ENCODE data around the gene WBP2. TPM values are rescaled to one million over a fixed set of nuclear protein-coding genes. Genes with fewer than 3 reads are reported as not detected.

Gene WBP2
- total and polyA plus RNA-seq, 2 of the 13 experiments (the other 11 are each of a cell fraction or from before 2014, with no cell fraction given), result 29.2 to 29.5 TPM

GRCh38 chr17:75895370-75896155, 40.4 kb upstream of the WBP2 start (continued):
- TF ChIP-seq PRDM15 (CRISPR knock-in tag; IDR thresholded peaks at IDR 0.05), result 0 out of 2 replicates have a peak, but pooled peaks have one; percentile 5
- 0 out of 2 replicates have a peak, but pooled peaks have one; percentile 3 for TF ChIP-seq KDM3A (CRISPR knock-in tag; IDR thresholded peaks at IDR 0.05; ENCODE audit: low read depth)
- TF ChIP-seq ZNF644 (CRISPR knock-in tag; IDR thresholded peaks at IDR 0.05; ENCODE audit: low read depth), result no peak
- no peak for TF ChIP-seq TCF7L2 (IDR thresholded peaks at IDR 0.05; ENCODE audit: low read depth, low read length)
- TF ChIP-seq TFE3 (CRISPR knock-in tag; IDR thresholded peaks at IDR 0.05), result no peak
- no peak for TF ChIP-seq ZNF101 (CRISPR knock-in tag; IDR thresholded peaks at IDR 0.05; ENCODE audit: borderline replicate concordance, low read depth)
- 0 out of 2 replicates have a peak, but pooled peaks have one; percentile 4 for TF ChIP-seq ADNP (CRISPR knock-in tag; IDR thresholded peaks at IDR 0.05)
- TF ChIP-seq ZNF138 (CRISPR knock-in tag; IDR thresholded peaks at IDR 0.05; ENCODE audit: low read depth), result 0 out of 2 replicates have a peak, but pooled peaks have one; percentile 48
- no peak for TF ChIP-seq HMGXB3 (CRISPR knock-in tag; IDR thresholded peaks at IDR 0.05; ENCODE audit: borderline replicate concordance)
- TF ChIP-seq THAP11 (CRISPR knock-in tag; IDR thresholded peaks at IDR 0.05), result 0 out of 2 replicates have a peak, but pooled peaks have one; percentile 5
- peak; percentile 60; the same call in 1 of the 2 replicates for TF ChIP-seq ZNF772 (CRISPR knock-in tag; IDR thresholded peaks at IDR 0.05)
- 0 out of 2 replicates have a peak, but pooled peaks have one; percentile 20 for TF ChIP-seq MTF2 (CRISPR knock-in tag; IDR thresholded peaks at IDR 0.05; ENCODE audit: borderline replicate concordance)
- TF ChIP-seq ZNF816 (CRISPR knock-in tag; IDR thresholded peaks at IDR 0.05; ENCODE audit: borderline replicate concordance), result 0 out of 2 replicates have a peak, but pooled peaks have one; percentile 18
- peak; percentile 10; the same call in 1 of the 2 replicates for TF ChIP-seq BRCA1 (CRISPR knock-in tag; IDR thresholded peaks at IDR 0.05)
- peak; percentile 60 for TF ChIP-seq MEF2D (CRISPR knock-in tag; IDR thresholded peaks at IDR 0.05)
- TF ChIP-seq MZF1 (CRISPR knock-in tag; IDR thresholded peaks at IDR 0.05; ENCODE audit: borderline replicate concordance), result no peak
- TF ChIP-seq PRMT3 (CRISPR knock-in tag; IDR thresholded peaks at IDR 0.05; ENCODE audit: borderline replicate concordance, low read depth), result no peak
- no peak for TF ChIP-seq CAMTA2 (CRISPR knock-in tag; IDR thresholded peaks at IDR 0.05; ENCODE audit: borderline replicate concordance)
- TF ChIP-seq GZF1 (CRISPR knock-in tag; IDR thresholded peaks at IDR 0.05), result 0 out of 2 replicates have a peak, but pooled peaks have one; percentile 49
- no peak for TF ChIP-seq ZNF552 (CRISPR knock-in tag; IDR thresholded peaks at IDR 0.05; ENCODE audit: borderline replicate concordance)

Measured in HepG2 (cell line).